HEK293 (cell line): ENCODE measurements around the gene PDGFD.

Experiments used
- CTCF ChIA-PET: fragments of 350-600 bp; formaldehyde crosslinking; extraction: SDS; loops from one replicate; lab custom pipeline; 2021; ENCODE audit warnings: antibody characterized with exemption; lab: Yijun Ruan, JAX
- POLR2A ChIA-PET: fragments of 300-600 bp; formaldehyde crosslinking; extraction: SDS; loops from one replicate; lab custom pipeline; 2020; ENCODE audit warnings: antibody characterized with exemption, inconsistent platforms; lab: Yijun Ruan, JAX
- H3K27ac ChIP-seq: fragments of 200-500 bp; sonication (Bioruptor generic); 2 replicates; pipeline ENCODE4 v1.5.1; 2014; ENCODE audit warnings: low read depth, low read length, control low read depth, inconsistent platforms; ENCODE audit errors: extremely low read depth
- H3K36me3 ChIP-seq, 2 experiments: fragments of 200-500 bp in 1 of 2; sonication (Bioruptor generic) in 1 of 2; 1 replicate in 1 of 2; 2 replicates in 1 of 2; pipeline ENCODE4 v1.5.1; 2014 to 2017; ENCODE audit warnings: inconsistent platforms in 2 of 2, low read length in 2 of 2; ENCODE audit not compliant: control insufficient read depth in 2 of 2, insufficient read depth in 1 of 2
- H3K4me1 ChIP-seq: fragments of 200-500 bp; sonication (Bioruptor generic); 2 replicates; pipeline ENCODE4 v1.5.1; 2014; ENCODE audit warnings: mild to moderate bottlenecking, low read length, inconsistent platforms; ENCODE audit not compliant: control insufficient read depth, insufficient read depth
- H3K4me3 ChIP-seq: 2 replicates; pipeline ENCODE4 v1.5.1; 2011; ENCODE audit warnings: low read depth, mild to moderate bottlenecking, control low read depth, low read length, moderate library complexity
- H3K9me3 ChIP-seq: fragments of 200-500 bp; sonication (Bioruptor generic); 2 replicates; pipeline ENCODE4 v1.5.1; 2014; ENCODE audit warnings: low read depth, low read length, inconsistent platforms; ENCODE audit not compliant: control insufficient read depth, insufficient read depth
- INSM2 ChIP-seq: fragments of 450-650 bp; formaldehyde crosslinking; IDR thresholded peaks from 2 replicates; pipeline ENCODE4 v1.5.1; 2016; ENCODE audit warnings: missing biosample characterization, missing genetic modification characterization
- MEIS1 ChIP-seq: sonication (generic); formaldehyde crosslinking; IDR thresholded peaks from 2 replicates; pipeline ENCODE4 v1.8.1; 2022; ENCODE audit warnings: missing genetic modification reagents, mild to moderate bottlenecking, borderline replicate concordance
- SCRT1 ChIP-seq: fragments of 450-650 bp; formaldehyde crosslinking; IDR thresholded peaks from 2 replicates; pipeline ENCODE4 v1.5.1; 2016; ENCODE audit warnings: missing biosample characterization, missing genetic modification characterization, borderline replicate concordance
- SP3 ChIP-seq: fragments of 450-650 bp; formaldehyde crosslinking; IDR thresholded peaks from 2 replicates; pipeline ENCODE4 v1.5.1; 2016; ENCODE audit warnings: missing biosample characterization, missing genetic modification characterization
- ZBTB48 ChIP-seq: fragments of 450-650 bp; formaldehyde crosslinking; IDR thresholded peaks from 2 replicates; pipeline ENCODE4 v1.5.1; 2016; ENCODE audit warnings: missing biosample characterization, missing genetic modification characterization
- ZNF138 ChIP-seq: fragments of 450-650 bp; formaldehyde crosslinking; IDR thresholded peaks from 2 replicates; pipeline ENCODE4 v1.5.1; 2016; ENCODE audit warnings: missing biosample characterization, missing genetic modification characterization, borderline replicate concordance
- ZNF169 ChIP-seq: fragments of 450-650 bp; formaldehyde crosslinking; IDR thresholded peaks from 2 replicates; pipeline ENCODE4 v1.5.1; 2016; ENCODE audit warnings: missing biosample characterization, missing genetic modification characterization
- ZNF184 ChIP-seq: fragments of 450-650 bp; IDR thresholded peaks from 2 replicates; pipeline ENCODE4 v1.5.1; 2018; ENCODE audit warnings: missing biosample characterization, mild to moderate bottlenecking, missing genetic modification characterization
- ZNF23 ChIP-seq: fragments of 450-650 bp; formaldehyde crosslinking; IDR thresholded peaks from 2 replicates; pipeline ENCODE4 v1.5.1; 2016; ENCODE audit warnings: missing biosample characterization, missing genetic modification characterization, borderline replicate concordance
- ZNF280D ChIP-seq: fragments of 450-650 bp; formaldehyde crosslinking; IDR thresholded peaks from 2 replicates; pipeline ENCODE4 v1.5.1; 2016; ENCODE audit warnings: missing biosample characterization, missing genetic modification characterization
- ZNF311 ChIP-seq: fragments of 450-650 bp; formaldehyde crosslinking; IDR thresholded peaks from 2 replicates; pipeline ENCODE4 v1.5.1; 2017; ENCODE audit warnings: missing biosample characterization, missing genetic modification characterization, borderline replicate concordance
- ZNF404 ChIP-seq: fragments of 450-650 bp; formaldehyde crosslinking; IDR thresholded peaks from 2 replicates; pipeline ENCODE4 v1.5.1; 2017; ENCODE audit warnings: missing biosample characterization, missing genetic modification characterization
- ZNF558 ChIP-seq: fragments of 450-650 bp; formaldehyde crosslinking; IDR thresholded peaks from 2 replicates; pipeline ENCODE4 v1.5.1; 2016; ENCODE audit warnings: missing biosample characterization, missing genetic modification characterization
- ZNF560 ChIP-seq: fragments of 450-650 bp; formaldehyde crosslinking; IDR thresholded peaks from 2 replicates; pipeline ENCODE4 v1.5.1; 2017; ENCODE audit warnings: missing biosample characterization, missing genetic modification characterization, borderline replicate concordance
- ZNF621 ChIP-seq: fragments of 450-650 bp; formaldehyde crosslinking; IDR thresholded peaks from 2 replicates; pipeline ENCODE4 v1.5.1; 2017; ENCODE audit warnings: missing biosample characterization, missing genetic modification characterization
- ZNF704 ChIP-seq: fragments of 450-650 bp; formaldehyde crosslinking; IDR thresholded peaks from 2 replicates; pipeline ENCODE4 v1.5.1; 2016; ENCODE audit warnings: missing biosample characterization, missing genetic modification characterization
- TF ChIP-seq, protein P1 (sequence below): fragments of 450-650 bp; formaldehyde crosslinking; IDR thresholded peaks from 2 replicates; pipeline ENCODE4 v1.5.1; 2016; ENCODE audit warnings: missing biosample characterization, missing genetic modification characterization, borderline replicate concordance
- TF ChIP-seq, protein P2 (sequence below): fragments of 450-650 bp; formaldehyde crosslinking; conservative IDR thresholded peaks from 2 replicates; pipeline ENCODE4 v1.5.1; 2016; ENCODE audit warnings: low read depth, missing biosample characterization, missing genetic modification characterization

Gene PDGFD

DNA sequence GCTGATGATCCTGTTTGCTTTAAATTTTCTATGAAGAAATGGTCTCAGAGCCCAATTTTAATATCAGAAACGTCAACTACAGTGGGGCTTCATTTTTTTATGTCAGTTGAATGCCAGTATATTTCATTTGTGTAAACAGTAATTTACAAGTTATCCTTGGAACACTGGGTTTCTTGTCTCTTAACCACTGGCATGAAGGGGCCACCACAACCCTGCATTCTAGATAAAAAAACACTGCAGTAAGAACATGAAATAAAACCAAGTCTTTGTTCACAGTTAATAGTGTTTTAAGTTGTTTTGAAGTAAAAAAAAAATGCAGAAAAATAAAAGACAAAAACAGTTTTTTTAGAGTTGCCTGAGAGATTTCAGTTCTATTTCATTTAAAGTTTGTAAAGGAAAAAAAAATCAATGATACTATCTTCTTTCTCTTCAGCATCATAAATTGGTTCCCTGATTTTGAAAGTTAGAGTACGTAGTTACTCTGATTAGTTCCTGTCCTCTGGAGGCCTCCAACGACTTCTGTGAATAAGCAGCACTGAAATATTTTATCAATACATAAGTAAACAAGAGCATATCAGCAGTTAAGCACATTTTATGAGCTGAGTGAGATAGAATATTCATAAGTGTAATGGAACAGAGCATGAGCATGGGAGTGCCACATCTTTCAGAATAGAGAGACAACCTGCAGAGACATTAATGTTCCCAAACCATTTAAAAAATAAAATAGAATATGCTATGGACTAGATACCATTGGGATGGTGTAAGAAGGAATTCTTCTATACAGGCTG, 135.3 kb downstream of the PDGFD start:
- POLR2A ChIA-PET: no interaction called here
- CTCF ChIA-PET: interaction anchor here (0.6 kb wide), 1 partner anchor 482 kb away, joined by 3 read pairs; no protein-coding TSS in a partner anchor
- Histone ChIP-seq H3K9me3 (no peaks in the 10 kb centered on the region), H3K4me3 (no peak overlapping the region), H3K4me1 (no peaks in the 10 kb centered on the region)
- TF ChIP-seq, protein P1, sequence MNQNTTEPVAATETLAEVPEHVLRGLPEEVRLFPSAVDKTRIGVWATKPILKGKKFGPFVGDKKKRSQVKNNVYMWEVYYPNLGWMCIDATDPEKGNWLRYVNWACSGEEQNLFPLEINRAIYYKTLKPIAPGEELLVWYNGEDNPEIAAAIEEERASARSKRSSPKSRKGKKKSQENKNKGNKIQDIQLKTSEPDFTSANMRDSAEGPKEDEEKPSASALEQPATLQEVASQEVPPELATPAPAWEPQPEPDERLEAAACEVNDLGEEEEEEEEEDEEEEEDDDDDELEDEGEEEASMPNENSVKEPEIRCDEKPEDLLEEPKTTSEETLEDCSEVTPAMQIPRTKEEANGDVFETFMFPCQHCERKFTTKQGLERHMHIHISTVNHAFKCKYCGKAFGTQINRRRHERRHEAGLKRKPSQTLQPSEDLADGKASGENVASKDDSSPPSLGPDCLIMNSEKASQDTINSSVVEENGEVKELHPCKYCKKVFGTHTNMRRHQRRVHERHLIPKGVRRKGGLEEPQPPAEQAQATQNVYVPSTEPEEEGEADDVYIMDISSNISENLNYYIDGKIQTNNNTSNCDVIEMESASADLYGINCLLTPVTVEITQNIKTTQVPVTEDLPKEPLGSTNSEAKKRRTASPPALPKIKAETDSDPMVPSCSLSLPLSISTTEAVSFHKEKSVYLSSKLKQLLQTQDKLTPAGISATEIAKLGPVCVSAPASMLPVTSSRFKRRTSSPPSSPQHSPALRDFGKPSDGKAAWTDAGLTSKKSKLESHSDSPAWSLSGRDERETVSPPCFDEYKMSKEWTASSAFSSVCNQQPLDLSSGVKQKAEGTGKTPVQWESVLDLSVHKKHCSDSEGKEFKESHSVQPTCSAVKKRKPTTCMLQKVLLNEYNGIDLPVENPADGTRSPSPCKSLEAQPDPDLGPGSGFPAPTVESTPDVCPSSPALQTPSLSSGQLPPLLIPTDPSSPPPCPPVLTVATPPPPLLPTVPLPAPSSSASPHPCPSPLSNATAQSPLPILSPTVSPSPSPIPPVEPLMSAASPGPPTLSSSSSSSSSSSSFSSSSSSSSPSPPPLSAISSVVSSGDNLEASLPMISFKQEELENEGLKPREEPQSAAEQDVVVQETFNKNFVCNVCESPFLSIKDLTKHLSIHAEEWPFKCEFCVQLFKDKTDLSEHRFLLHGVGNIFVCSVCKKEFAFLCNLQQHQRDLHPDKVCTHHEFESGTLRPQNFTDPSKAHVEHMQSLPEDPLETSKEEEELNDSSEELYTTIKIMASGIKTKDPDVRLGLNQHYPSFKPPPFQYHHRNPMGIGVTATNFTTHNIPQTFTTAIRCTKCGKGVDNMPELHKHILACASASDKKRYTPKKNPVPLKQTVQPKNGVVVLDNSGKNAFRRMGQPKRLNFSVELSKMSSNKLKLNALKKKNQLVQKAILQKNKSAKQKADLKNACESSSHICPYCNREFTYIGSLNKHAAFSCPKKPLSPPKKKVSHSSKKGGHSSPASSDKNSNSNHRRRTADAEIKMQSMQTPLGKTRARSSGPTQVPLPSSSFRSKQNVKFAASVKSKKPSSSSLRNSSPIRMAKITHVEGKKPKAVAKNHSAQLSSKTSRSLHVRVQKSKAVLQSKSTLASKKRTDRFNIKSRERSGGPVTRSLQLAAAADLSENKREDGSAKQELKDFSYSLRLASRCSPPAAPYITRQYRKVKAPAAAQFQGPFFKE (tag by site-specific recombination): no peak
- no peak for TF ChIP-seq ZNF621
- TF ChIP-seq ZNF704 (tag by site-specific recombination): no peak
- no peak for TF ChIP-seq ZNF169 (tag by site-specific recombination)
- TF ChIP-seq, protein P2, sequence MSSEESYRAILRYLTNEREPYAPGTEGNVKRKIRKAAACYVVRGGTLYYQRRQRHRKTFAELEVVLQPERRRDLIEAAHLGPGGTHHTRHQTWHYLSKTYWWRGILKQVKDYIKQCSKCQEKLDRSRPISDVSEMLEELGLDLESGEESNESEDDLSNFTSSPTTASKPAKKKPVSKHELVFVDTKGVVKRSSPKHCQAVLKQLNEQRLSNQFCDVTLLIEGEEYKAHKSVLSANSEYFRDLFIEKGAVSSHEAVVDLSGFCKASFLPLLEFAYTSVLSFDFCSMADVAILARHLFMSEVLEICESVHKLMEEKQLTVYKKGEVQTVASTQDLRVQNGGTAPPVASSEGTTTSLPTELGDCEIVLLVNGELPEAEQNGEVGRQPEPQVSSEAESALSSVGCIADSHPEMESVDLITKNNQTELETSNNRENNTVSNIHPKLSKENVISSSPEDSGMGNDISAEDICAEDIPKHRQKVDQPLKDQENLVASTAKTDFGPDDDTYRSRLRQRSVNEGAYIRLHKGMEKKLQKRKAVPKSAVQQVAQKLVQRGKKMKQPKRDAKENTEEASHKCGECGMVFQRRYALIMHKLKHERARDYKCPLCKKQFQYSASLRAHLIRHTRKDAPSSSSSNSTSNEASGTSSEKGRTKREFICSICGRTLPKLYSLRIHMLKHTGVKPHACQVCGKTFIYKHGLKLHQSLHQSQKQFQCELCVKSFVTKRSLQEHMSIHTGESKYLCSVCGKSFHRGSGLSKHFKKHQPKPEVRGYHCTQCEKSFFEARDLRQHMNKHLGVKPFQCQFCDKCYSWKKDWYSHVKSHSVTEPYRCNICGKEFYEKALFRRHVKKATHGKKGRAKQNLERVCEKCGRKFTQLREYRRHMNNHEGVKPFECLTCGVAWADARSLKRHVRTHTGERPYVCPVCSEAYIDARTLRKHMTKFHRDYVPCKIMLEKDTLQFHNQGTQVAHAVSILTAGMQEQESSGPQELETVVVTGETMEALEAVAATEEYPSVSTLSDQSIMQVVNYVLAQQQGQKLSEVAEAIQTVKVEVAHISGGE (tag by site-specific recombination): no peak
- TF ChIP-seq, all 188 proteins: peak for 0
- H3K27ac ChIP-seq: no peak overlapping the region
- no peaks in the 10 kb centered on the region for H3K36me3 ChIP-seq

GRCh38 chr11:104024572-104024971, 139.4 kb downstream of the PDGFD start:
- Histone ChIP-seq H3K4me3 (no peak overlapping the region), H3K4me1 (no peaks in the 10 kb centered on the region), H3K9me3 (no peaks in the 10 kb centered on the region), H3K36me3 (no peaks in the 10 kb centered on the region), H3K27ac (no peak overlapping the region)
- CTCF ChIA-PET: interaction anchor here (0.8 kb wide), 1 partner anchor 96 kb away, joined by 3 read pairs; no protein-coding TSS in a partner anchor
- POLR2A ChIA-PET: no interaction called here
- TF ChIP-seq INSM2 (tag by site-specific recombination) (no peak), ZNF560 (tag by site-specific recombination) (no peak), ZNF280D (tag by site-specific recombination) (no peak), SP3 (tag by site-specific recombination) (no peak), ZNF184 (tag by site-specific recombination) (no peak), ZNF23 (tag by site-specific recombination) (no peak), ZNF558 (no peak), ZNF138 (tag by site-specific recombination) (no peak), ZNF404 (tag by site-specific recombination) (no peak), ZNF311 (tag by site-specific recombination) (no peak), SCRT1 (tag by site-specific recombination) (no peak), MEIS1 (no peak), ZBTB48 (tag by site-specific recombination) (no peak)
